A549 treated with AZD9567 at 1 μM for 4 hours (cell line): Measurements from ENCODE around the gene ZNF30. TPM values are rescaled to one million over a fixed set of nuclear protein-coding genes. Genes with fewer than 3 reads are reported as not detected.

Experiments used
- total RNA-seq: library from RNA; stranded (reverse); fragments of 200-300 nt; extraction: Qiagen RNA extraction; gene quantifications from 5 replicates; pipeline ENCODE4 v1.2.3, GENCODE V29; 2022; ENCODE audit not compliant: insufficient read depth

The ZNF30 gene
- 5.3 to 6.1 TPM (median 5.6 TPM) in 5 replicates for total RNA-seq

DNA sequence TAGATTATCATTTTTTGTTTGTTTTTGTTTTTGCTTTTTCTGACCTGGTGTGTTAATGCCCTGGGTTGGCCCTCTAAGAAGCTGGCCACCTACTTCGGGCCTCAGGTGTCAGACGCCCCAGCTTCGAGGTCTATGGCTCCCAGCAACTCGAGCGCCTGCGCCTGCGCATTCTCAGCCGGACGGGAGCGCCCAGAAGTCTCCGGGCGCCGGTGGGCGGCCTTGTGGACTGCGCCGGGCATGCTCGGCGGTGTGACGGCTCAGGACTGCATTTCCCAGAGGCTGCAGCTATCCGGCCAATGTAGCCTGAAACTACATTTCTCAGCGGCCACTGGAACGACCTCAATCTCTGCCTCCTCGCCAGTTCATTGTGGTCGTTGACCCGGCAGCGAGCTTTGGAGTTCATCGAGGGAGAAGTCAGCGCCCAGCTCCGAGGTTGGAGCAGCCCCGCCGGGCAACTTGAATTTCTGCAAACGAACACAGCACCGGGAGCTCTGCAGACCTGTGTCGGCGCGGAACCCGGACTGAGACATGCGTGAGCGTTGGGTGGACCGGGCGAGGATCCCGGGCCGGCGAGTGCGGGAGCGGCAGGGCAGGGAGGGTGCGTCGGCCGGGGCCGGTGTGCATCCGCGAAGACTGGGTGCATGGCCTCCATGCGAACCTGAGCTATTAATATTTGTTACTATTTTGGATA is at the start of gene ZNF30:
Gene ZNF30, plus strand, starts transcription at position 219 of the 691 bp plus-strand sequence. CDS start 3,045 bp downstream, outside the sequence.

DNA sequence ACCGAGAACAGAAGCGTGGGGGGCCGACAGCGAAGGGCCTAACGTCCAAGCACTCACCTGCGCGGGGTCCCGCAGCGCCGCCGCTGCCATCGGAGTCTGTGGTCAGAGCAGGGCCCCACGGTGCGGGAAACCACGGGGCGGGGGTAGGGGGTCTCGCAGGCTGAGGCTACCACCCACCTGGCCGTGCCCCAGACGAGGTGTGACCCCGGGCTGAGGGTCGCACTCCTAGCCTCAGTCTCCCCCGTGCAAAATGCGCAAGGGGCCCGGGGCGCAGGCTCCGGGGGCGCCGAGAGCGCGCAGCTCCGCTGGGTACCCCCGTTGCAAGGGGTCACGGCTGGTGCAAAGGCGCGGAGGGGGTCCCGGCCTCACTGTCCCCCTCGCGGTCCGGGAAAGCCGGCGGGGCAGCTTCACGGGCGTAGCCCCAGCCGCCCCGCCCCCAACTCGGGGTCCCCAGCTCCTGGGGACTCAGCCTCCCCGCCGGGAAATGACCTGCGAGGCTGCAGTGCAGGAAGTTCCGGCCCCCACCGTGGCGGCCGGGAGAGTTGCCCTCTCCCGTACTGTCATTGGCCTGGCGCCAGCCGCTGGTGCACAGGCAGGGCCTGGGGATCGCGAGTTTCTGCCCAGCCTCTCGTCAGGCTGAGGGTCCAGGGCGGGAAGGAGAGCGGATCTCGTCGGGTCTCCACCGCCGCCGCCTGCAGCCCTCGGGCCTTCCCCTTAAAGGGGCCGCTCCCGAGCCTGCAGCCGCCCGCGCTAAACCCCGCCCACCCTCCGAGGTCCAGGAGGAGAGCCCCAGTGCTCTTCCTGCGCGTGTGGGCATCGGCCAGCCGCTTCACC is 37.1 kb downstream of the ZNF30 start, which contains the start of gene ZNF792:
Gene ZNF792, minus strand, starts transcription at position 657 of the 834 bp plus-strand sequence. Its CDS starts 567 bp downstream, at position 90.

Other genes with a start within 250 kb of the ZNF30 start
- 0.08 to 0.20 TPM (median 0.12 TPM) in 4 of 5 replicates, not detected in the other for gene SCGB2B2, start 249.7 kb upstream of the ZNF30 start, total RNA-seq
- gene ZNF302, start 249.2 kb upstream of the ZNF30 start, total RNA-seq: 12.9 to 18.7 TPM (median 16.7 TPM) in 5 replicates
- gene ZNF181, start 192.7 kb upstream of the ZNF30 start, total RNA-seq: 8.5 to 10.6 TPM (median 9.5 TPM) in 5 replicates
- 1.6 to 2.7 TPM (median 2.4 TPM) in 5 replicates for gene ZNF599, start 153.7 kb upstream of the ZNF30 start, total RNA-seq
- gene ZNF792, start 37.3 kb downstream of the ZNF30 start, total RNA-seq: 0.49 to 1.5 TPM (median 1.3 TPM) in 5 replicates
- 129 to 140 TPM (median 137 TPM) in 5 replicates for gene GRAMD1A, start 73.4 kb downstream of the ZNF30 start, total RNA-seq
- gene SCN1B, start 103.6 kb downstream of the ZNF30 start, total RNA-seq: 8.7 to 17.8 TPM (median 17.2 TPM) in 5 replicates
- gene HPN, start 114.8 kb downstream of the ZNF30 start, total RNA-seq: 0.09 to 0.20 TPM (median 0.13 TPM) in 3 of 5 replicates, not detected in the others
- gene FXYD3, start 188.9 kb downstream of the ZNF30 start, total RNA-seq: 0.17 to 0.50 TPM (median 0.35 TPM) in 4 of 5 replicates, not detected in the other
- 0.07 to 0.32 TPM (median 0.22 TPM) in 4 of 5 replicates, not detected in the other for gene LGI4, start 208.2 kb downstream of the ZNF30 start, total RNA-seq
- 0.21 to 0.88 TPM (median 0.29 TPM) in 4 of 5 replicates, not detected in the other for gene FXYD1, start 211.9 kb downstream of the ZNF30 start, total RNA-seq
- 0.21 to 0.29 TPM (median 0.23 TPM) in 4 of 5 replicates, not detected in the other for gene FXYD7, start 216.4 kb downstream of the ZNF30 start, total RNA-seq
- gene FXYD5, start 227.8 kb downstream of the ZNF30 start, total RNA-seq: 172 to 212 TPM (median 198 TPM) in 5 replicates